H1 (cell line): ENCODE measurements around the gene ABHD2. TPM values are rescaled to one million over a fixed set of nuclear protein-coding genes. Genes with fewer than 3 reads are reported as not detected.

Experiments used
- ASH2L ChIP-seq: fragments of 200-600, 300-600 bp; sonication (generic); IDR thresholded peaks from one replicate; pipeline ENCODE4 v1.7.1; 2017; ENCODE audit warnings: low read length
- ATF3 ChIP-seq: IDR thresholded peaks from 2 replicates; pipeline ENCODE4 v1.6.1; 2011; ENCODE audit warnings: low read depth, mild to moderate bottlenecking, low read length; ENCODE audit not compliant: insufficient read depth
- CEBPB ChIP-seq: IDR thresholded peaks from 2 replicates; pipeline ENCODE4 v1.6.1; 2012; ENCODE audit warnings: low read depth, low read length
- HDAC6 ChIP-seq: IDR thresholded peaks from one replicate; pipeline ENCODE4 v1.7.1; 2012; ENCODE audit warnings: low read depth, mild to moderate bottlenecking, inconsistent platforms, low read length, moderate library complexity
- KDM1A ChIP-seq: fragments of 200-600, 300-600 bp; sonication (generic); IDR thresholded peaks from 2 replicates; pipeline ENCODE4 v1.7.1; 2016; ENCODE audit warnings: mild to moderate bottlenecking, low read length, borderline replicate concordance
- KDM5A ChIP-seq: fragments of 200-600 bp; IDR thresholded peaks from 2 replicates; pipeline ENCODE4 v1.7.1; 2012; ENCODE audit warnings: mild to moderate bottlenecking, low read length, inconsistent platforms, mixed read lengths
- POLR2AphosphoS5 ChIP-seq: IDR thresholded peaks from 2 replicates; pipeline ENCODE4 v1.6.1; 2011; ENCODE audit warnings: low read depth, low read length
- RBBP5 ChIP-seq: IDR thresholded peaks from 2 replicates; pipeline ENCODE4 v1.7.1; 2012; ENCODE audit warnings: low read depth, mild to moderate bottlenecking, inconsistent platforms, low read length, moderate library complexity, borderline replicate concordance
- SP1 ChIP-seq: IDR thresholded peaks from 2 replicates; pipeline ENCODE4 v1.6.1; 2011; ENCODE audit warnings: low read depth, low read length
- SP4 ChIP-seq: IDR thresholded peaks from 2 replicates; pipeline ENCODE4 v1.6.1; 2012; ENCODE audit warnings: low read length, inconsistent platforms
- SUZ12 ChIP-seq: fragments of 200-600 bp; sonication (generic); IDR thresholded peaks from 2 replicates; pipeline ENCODE4 v1.6.1; 2012; ENCODE audit warnings: mild to moderate bottlenecking, inconsistent platforms, low read length, moderate library complexity, mixed read lengths
- polyA plus RNA-seq, 7 experiments: library from polyadenylated mRNA; depleted of rRNA in 3 of 7; stranded (reverse) in 5 of 7; unstranded in 2 of 7; fragments of >200 nt in 5 of 7; fragments of 200-250 nt in 2 of 7; gene quantifications; 1 replicate in 5 of 7; 2 replicates in 1 of 7; 4 replicates in 1 of 7; pipeline versions ENCODE4 v1.2.1 to v1.2.3, GENCODE V29; 2011 to 2013; ENCODE audit warnings: missing spikeins in 2 of 7, mixed read lengths in 2 of 7
- total RNA-seq: library from RNA; stranded (reverse); fragmentation: NEBNext Ultra II Directional; extraction: Animal tissue kit (Norgen Biotek cat#: 25700); gene quantifications from 2 replicates; pipeline ENCODE4 v1.2.1, GENCODE V29; 2021
- TF ChIP-seq, protein P1 (sequence below): IDR thresholded peaks from 2 replicates; pipeline ENCODE4 v1.6.1; 2012; ENCODE audit warnings: inconsistent platforms

The ABHD2 gene
- total and polyA plus RNA-seq, 2 of the 8 experiments (the other 6 are each of a cell fraction or from before 2014, with no cell fraction given) = 9.1 to 23.7 TPM

GRCh38 chr15:89197503-89197971 lies 109.3 kb downstream of the ABHD2 start (continued):
- peak; percentile 81; the same call in 1 of the 2 replicates for TF ChIP-seq RBBP5
- TF ChIP-seq CEBPB = peak; percentile 40; the same call in 1 of the 2 replicates
- no peak for TF ChIP-seq HDAC6
- TF ChIP-seq, protein P1, sequence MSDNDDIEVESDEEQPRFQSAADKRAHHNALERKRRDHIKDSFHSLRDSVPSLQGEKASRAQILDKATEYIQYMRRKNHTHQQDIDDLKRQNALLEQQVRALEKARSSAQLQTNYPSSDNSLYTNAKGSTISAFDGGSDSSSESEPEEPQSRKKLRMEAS = no peak
- no peak for TF ChIP-seq ATF3
- no peak for TF ChIP-seq KDM1A
- TF ChIP-seq SP4 = no peak
- TF ChIP-seq POLR2AphosphoS5 = 0 out of 2 replicates have a peak, but pooled peaks have one; percentile 45
- TF ChIP-seq SUZ12 = no peak
- TF ChIP-seq ASH2L = peak; percentile 90
- TF ChIP-seq KDM5A = no peak
- TF ChIP-seq SP1 = no peak
